Measurements from ENCODE around the gene NPR3.

DNA sequence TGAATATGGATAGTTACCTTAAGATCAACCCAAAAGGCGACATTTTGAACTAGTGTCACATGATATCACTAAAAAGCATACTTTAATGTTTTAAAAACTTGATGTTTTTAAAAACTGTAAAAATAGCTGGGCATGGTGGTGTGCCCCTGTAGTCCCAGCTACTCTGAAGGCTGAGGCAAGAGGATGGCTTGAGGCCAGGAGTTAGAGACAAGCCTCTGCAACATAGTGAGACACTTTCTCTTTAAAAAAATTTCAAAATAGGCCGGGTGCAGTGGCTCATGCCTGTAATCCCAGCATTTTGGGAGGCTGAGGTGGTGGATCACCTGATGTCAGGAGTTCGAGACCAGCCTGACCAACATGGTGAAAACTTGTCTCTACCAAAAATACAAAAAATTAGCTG, 129.5 kb downstream of the NPR3 start:
- TF ChIP-seq, protein P1, sequence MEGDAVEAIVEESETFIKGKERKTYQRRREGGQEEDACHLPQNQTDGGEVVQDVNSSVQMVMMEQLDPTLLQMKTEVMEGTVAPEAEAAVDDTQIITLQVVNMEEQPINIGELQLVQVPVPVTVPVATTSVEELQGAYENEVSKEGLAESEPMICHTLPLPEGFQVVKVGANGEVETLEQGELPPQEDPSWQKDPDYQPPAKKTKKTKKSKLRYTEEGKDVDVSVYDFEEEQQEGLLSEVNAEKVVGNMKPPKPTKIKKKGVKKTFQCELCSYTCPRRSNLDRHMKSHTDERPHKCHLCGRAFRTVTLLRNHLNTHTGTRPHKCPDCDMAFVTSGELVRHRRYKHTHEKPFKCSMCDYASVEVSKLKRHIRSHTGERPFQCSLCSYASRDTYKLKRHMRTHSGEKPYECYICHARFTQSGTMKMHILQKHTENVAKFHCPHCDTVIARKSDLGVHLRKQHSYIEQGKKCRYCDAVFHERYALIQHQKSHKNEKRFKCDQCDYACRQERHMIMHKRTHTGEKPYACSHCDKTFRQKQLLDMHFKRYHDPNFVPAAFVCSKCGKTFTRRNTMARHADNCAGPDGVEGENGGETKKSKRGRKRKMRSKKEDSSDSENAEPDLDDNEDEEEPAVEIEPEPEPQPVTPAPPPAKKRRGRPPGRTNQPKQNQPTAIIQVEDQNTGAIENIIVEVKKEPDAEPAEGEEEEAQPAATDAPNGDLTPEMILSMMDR (conservative IDR thresholded peaks at IDR 0.05), result no peak
- TF ChIP-seq ZFX (IDR thresholded peaks at IDR 0.05), result no peak

Data from C4-2B (cell line).